ENCODE data around the gene PCNX1.

Gene PCNX1

GRCh38 chr14:71163050-71163841 lies 256.0 kb downstream of the PCNX1 start:
- no peak for DNase-seq (ENCODE audit: low read depth)

GRCh38 chr14:71163842-71164629 lies 256.8 kb downstream of the PCNX1 start:
- DNase-seq (ENCODE audit: low read depth) = no peak

All from fibroblast of the conjunctiva (primary cell).